Sigmoid colon (tissue), 7 donors: ENCODE results near the gene PCDHGB5. TPM values are rescaled to one million over a fixed set of nuclear protein-coding genes. Genes with fewer than 3 reads are reported as not detected.
"Not testable (repeated sequence)": the region's sequence is repeated elsewhere in the genome, so short reads cannot be mapped to it uniquely, and the experiment has no call there.

ENCODE experiments used
- DNase-seq: peaks from one replicate; pipeline ENCODE4 v3.0.0-alpha.2; 2019
- H3K27ac ChIP-seq, 4 donors: fragments of 200-600 bp; sonication (generic); one replicate each; pipeline ENCODE4 v1.5.1; 2016 to 2019; ENCODE audit warnings: mild to moderate bottlenecking in 1 of 4
- H3K27me3 ChIP-seq, 3 donors: fragments of 200-600 bp; sonication (generic); one replicate each; pipeline ENCODE4 v1.5.1; 2019; ENCODE audit warnings: mild to moderate bottlenecking in 1 of 3
- H3K36me3 ChIP-seq, 4 donors: fragments of 200-600 bp; sonication (generic); one replicate each; pipeline ENCODE4 v1.5.1; 2016 to 2019
- H3K4me1 ChIP-seq, 4 donors: fragments of 200-600 bp; sonication (generic); one replicate each; pipeline ENCODE4 v1.5.1; 2017 to 2019
- H3K4me3 ChIP-seq, 4 donors: fragments of 200-600 bp; sonication (generic); one replicate each; pipeline ENCODE4 v1.5.1; 2017 to 2019; ENCODE audit warnings: mild to moderate bottlenecking in 2 of 4, moderate library complexity in 1 of 4
- H3K9me3 ChIP-seq, 4 donors: fragments of 200-600 bp in 3 of 4; sonication (generic) in 3 of 4; one replicate each; pipeline versions ENCODE4 v1.5.1 to v1.6.1; 2013 to 2019
- EP300 ChIP-seq, 4 donors: sonication (generic); formaldehyde crosslinking; IDR thresholded peaks; one replicate each; pipeline ENCODE4 v1.6.1; 2017; ENCODE audit warnings: antibody characterized with exemption in 4 of 4
- POLR2A ChIP-seq, 2 donors: fragments of 450-650 bp; IDR thresholded peaks; one replicate each; pipeline ENCODE4 v1.6.1; 2016; ENCODE audit warnings: antibody characterized with exemption in 2 of 2, mild to moderate bottlenecking in 2 of 2, moderate library complexity in 2 of 2
- POLR2AphosphoS5 ChIP-seq, 4 donors: sonication (generic); formaldehyde crosslinking; IDR thresholded peaks; one replicate each; pipeline ENCODE4 v1.6.1; 2017; ENCODE audit warnings: antibody characterized with exemption in 4 of 4
- WGBS, 2 donors: extraction: QIAGEN DNeasy Blood & Tissue Kit; methylation state at CpG; one replicate each; pipeline ENCODE4 v1.1.7; 2013; 5-methylcytosine and 5-hydroxymethylcytosine counted together
- intact Hi-C: fragments of 100-400 bp; cut with DNase I; formaldehyde crosslinking; loops from one replicate; pipeline ENCODE4 v1.15.1; 2023
- polyA plus RNA-seq, 3 donors: library from polyadenylated mRNA; stranded (reverse); fragments of 200-250 nt; gene quantifications; one replicate each; pipeline ENCODE4 v1.2.3, GENCODE V29; 2013
- total RNA-seq, 4 donors: library from RNA; depleted of rRNA; stranded (reverse); fragments of >200 nt; gene quantifications; one replicate each; pipeline ENCODE4 v1.1.0, GENCODE V29; 2016
- TF ChIP-seq, protein P1 (sequence below), 4 experiments: fragments of 450-650 bp in 3 of 4; fragments of 200-600 bp in 1 of 4; IDR thresholded peaks; one replicate each; pipeline ENCODE4 v1.5.1; 2016 to 2019; ENCODE audit warnings: antibody characterized with exemption in 4 of 4, mild to moderate bottlenecking in 3 of 4, moderate library complexity in 2 of 4
- donor health status: healthy with polysubstance abuse.
- donor health status: Bipolar disorder and iron deficiency.
- donor health status: healthy.

The PCDHGB5 gene
- total and polyA plus RNA-seq, 7 donors: 0.23 to 16.6 (median 10.2) TPM; not detected in 1

DNA sequence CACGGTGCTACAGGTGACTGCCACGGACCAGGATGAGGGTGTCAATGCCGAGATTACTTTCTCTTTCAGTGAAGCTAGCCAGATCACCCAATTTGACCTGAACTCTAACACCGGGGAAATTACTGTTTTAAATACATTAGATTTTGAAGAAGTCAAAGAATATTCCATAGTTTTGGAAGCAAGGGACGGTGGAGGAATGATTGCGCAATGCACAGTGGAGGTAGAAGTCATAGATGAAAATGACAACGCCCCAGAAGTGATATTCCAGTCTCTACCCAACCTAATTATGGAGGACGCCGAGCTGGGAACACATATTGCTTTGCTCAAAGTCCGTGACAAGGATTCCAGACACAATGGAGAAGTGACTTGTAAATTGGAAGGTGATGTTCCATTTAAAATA is 9.1 kb upstream of the PCDHGB5 start:
- no peak for TF ChIP-seq POLR2AphosphoS5 (IDR thresholded peaks at IDR 0.05)
- no peak for TF ChIP-seq POLR2A (IDR thresholded peaks at IDR 0.05)
- TF ChIP-seq, protein P1, sequence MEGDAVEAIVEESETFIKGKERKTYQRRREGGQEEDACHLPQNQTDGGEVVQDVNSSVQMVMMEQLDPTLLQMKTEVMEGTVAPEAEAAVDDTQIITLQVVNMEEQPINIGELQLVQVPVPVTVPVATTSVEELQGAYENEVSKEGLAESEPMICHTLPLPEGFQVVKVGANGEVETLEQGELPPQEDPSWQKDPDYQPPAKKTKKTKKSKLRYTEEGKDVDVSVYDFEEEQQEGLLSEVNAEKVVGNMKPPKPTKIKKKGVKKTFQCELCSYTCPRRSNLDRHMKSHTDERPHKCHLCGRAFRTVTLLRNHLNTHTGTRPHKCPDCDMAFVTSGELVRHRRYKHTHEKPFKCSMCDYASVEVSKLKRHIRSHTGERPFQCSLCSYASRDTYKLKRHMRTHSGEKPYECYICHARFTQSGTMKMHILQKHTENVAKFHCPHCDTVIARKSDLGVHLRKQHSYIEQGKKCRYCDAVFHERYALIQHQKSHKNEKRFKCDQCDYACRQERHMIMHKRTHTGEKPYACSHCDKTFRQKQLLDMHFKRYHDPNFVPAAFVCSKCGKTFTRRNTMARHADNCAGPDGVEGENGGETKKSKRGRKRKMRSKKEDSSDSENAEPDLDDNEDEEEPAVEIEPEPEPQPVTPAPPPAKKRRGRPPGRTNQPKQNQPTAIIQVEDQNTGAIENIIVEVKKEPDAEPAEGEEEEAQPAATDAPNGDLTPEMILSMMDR (IDR thresholded peaks at IDR 0.05): no peak
- no peak for TF ChIP-seq EP300 (IDR thresholded peaks at IDR 0.05)
- no peak for DNase-seq
- intact Hi-C loops: no loop called here
- H3K27me3 ChIP-seq: peaks cover 0 to 12% (median 0%) of the 10 kb centered on the region in 3 donors
- H3K9me3 ChIP-seq: peaks cover 40 to 95% (median 73%) of the 10 kb centered on the region in 4 donors
- no peaks in the 10 kb centered on the region for H3K4me1 ChIP-seq
- WGBS, 2 donors: 51 to 64% methylated on average over 10 of the region's 10 CpGs
- H3K36me3 ChIP-seq: peaks cover 0 to 6% (median 0%) of the 10 kb centered on the region in 4 donors
- no peak overlapping the region for H3K4me3 ChIP-seq
- no peak overlapping the region for H3K27ac ChIP-seq

DNA sequence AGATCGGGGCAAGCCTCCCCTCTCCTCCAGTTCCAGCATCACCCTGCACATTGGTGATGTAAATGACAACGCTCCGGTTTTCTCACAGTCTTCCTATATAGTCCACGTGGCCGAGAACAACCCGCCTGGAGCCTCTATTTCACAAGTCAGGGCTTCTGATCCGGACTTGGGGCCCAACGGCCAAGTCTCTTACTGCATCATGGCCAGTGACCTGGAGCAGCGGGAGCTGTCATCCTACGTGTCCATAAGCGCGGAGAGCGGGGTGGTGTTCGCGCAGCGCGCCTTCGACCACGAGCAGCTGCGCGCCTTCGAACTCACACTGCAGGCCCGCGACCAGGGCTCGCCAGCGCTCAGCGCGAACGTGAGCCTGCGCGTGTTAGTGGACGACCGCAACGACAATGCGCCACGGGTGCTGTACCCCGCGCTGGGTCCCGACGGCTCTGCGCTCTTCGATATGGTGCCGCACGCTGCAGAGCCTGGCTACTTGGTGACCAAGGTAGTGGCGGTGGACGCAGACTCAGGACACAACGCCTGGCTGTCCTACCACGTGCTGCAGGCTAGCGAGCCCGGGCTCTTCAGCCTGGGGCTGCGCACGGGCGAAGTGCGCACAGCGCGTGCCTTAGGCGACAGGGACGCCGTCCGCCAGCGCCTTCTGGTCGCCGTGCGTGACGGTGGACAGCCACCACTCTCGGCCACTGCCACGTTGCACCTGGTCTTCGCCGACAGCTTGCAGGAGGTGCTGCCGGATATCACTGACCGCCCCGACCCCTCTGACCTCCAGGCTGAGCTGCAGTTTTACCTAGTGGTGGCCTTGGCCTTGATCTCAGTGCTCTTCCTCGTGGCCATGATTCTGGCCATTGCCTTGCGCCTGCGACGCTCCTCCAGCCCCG is 8.3 kb upstream of the PCDHGB5 start:
- H3K4me3 ChIP-seq: no peak overlapping the region

DNA sequence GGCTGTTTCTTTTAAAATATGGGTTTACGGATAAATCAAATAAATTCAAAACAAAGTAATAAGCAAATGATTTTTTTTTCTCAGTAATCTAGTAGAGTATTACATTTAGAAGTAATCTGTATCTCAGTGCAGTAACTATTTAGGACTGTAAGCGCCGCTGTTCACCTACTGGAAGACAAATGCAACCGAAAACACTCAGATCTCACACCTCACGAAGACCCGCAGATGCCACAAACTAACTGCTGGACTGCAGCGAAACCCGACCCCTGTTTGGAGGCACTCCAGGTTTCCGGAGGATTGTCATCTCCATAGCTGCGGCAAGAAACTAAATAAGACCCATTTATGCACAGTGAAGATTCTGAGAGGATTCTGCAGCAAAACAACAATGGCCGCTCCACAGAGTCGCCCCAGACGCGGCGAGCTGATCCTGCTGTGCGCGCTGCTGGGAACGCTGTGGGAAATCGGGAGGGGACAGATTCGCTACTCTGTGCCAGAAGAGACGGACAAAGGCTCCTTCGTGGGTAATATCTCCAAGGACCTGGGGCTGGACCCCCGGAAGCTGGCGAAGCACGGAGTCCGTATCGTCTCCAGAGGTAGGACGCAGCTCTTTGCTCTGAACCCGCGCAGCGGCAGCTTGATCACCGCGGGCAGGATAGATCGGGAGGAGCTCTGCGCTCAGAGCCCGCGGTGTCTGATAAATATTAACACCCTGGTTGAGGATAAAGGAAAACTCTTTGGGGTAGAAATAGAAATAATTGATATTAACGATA is 5.1 kb upstream of the PCDHGB5 start, which contains the start of gene PCDHGA8:
TSS of gene PCDHGA8 (plus strand) at position 205 of the 770 bp plus-strand sequence. CDS start at position 386, 181 bp downstream.
- TF ChIP-seq POLR2AphosphoS5 (IDR thresholded peaks at IDR 0.05) (no peak), EP300 (IDR thresholded peaks at IDR 0.05) (no peak), POLR2A (IDR thresholded peaks at IDR 0.05) (no peak)
- TF ChIP-seq, protein P1 (IDR thresholded peaks at IDR 0.05): no peak
- no peaks in the 10 kb centered on the region for H3K4me1 ChIP-seq
- peaks cover 0 to 17% (median 0%) of the 10 kb centered on the region in 3 donors for H3K27me3 ChIP-seq
- H3K4me3 ChIP-seq: no peak within 1 kb of the TSS
- intact Hi-C loops: no loop called here
- peaks cover 36 to 91% (median 64%) of the 10 kb centered on the region in 4 donors for H3K9me3 ChIP-seq
- H3K36me3 ChIP-seq: no peaks in the 10 kb centered on the region
- H3K27ac ChIP-seq: no peak within 1 kb of the TSS
- 34 to 60% methylated on average over 38 of the region's 38 CpGs for WGBS, 2 donors
- no peak for DNase-seq

More for the DNA sequence above, 8.3 kb upstream of the PCDHGB5 start:
- DNase-seq: no peak
- Histone ChIP-seq H3K9me3 (peaks cover 37 to 95% (median 72%) of the 10 kb centered on the region in 4 donors), H3K4me1 (no peaks in the 10 kb centered on the region), H3K27ac (no peak overlapping the region), H3K36me3 (peaks cover 0 to 6% (median 0%) of the 10 kb centered on the region in 4 donors), H3K27me3 (peaks cover 0 to 17% (median 0%) of the 10 kb centered on the region in 3 donors)
- TF ChIP-seq EP300 (IDR thresholded peaks at IDR 0.05): no peak
- TF ChIP-seq, protein P1 (IDR thresholded peaks at IDR 0.05): no peak
- TF ChIP-seq POLR2A (IDR thresholded peaks at IDR 0.05): no peak
- TF ChIP-seq POLR2AphosphoS5 (IDR thresholded peaks at IDR 0.05): no peak
- WGBS, 2 donors: 45 to 73% methylated on average over 77 of the region's 77 CpGs
- intact Hi-C loops: no loop called here

DNA sequence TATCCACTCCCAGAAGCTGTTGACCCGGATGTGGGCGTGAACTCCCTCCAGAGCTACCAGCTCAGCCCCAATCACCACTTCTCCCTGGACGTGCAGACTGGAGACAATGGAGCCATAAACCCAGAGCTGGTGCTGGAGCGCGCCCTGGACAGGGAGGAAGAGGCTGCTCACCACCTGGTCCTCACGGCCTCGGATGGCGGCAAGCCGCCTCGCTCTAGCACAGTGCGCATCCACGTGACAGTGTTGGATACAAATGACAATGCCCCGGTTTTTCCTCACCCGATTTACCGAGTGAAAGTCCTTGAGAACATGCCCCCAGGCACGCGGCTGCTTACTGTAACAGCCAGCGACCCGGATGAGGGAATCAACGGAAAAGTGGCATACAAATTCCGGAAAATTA is 4.5 kb upstream of the PCDHGB5 start:
- H3K4me1 ChIP-seq: no peaks in the 10 kb centered on the region
- no peak for DNase-seq
- H3K36me3 ChIP-seq: no peaks in the 10 kb centered on the region
- intact Hi-C loops: no loop called here
- H3K27ac ChIP-seq: no peak overlapping the region
- no peak overlapping the region for H3K4me3 ChIP-seq
- H3K27me3 ChIP-seq: peaks cover 0 to 17% (median 0%) of the 10 kb centered on the region in 3 donors
- peaks cover 37 to 92% (median 64%) of the 10 kb centered on the region in 4 donors for H3K9me3 ChIP-seq
- 41 to 61% methylated on average over 21 of the region's 21 CpGs for WGBS, 2 donors
- TF ChIP-seq, protein P1 (IDR thresholded peaks at IDR 0.05): no peak
- TF ChIP-seq POLR2AphosphoS5 (IDR thresholded peaks at IDR 0.05) (no peak), POLR2A (IDR thresholded peaks at IDR 0.05) (no peak), EP300 (IDR thresholded peaks at IDR 0.05) (no peak)

DNA sequence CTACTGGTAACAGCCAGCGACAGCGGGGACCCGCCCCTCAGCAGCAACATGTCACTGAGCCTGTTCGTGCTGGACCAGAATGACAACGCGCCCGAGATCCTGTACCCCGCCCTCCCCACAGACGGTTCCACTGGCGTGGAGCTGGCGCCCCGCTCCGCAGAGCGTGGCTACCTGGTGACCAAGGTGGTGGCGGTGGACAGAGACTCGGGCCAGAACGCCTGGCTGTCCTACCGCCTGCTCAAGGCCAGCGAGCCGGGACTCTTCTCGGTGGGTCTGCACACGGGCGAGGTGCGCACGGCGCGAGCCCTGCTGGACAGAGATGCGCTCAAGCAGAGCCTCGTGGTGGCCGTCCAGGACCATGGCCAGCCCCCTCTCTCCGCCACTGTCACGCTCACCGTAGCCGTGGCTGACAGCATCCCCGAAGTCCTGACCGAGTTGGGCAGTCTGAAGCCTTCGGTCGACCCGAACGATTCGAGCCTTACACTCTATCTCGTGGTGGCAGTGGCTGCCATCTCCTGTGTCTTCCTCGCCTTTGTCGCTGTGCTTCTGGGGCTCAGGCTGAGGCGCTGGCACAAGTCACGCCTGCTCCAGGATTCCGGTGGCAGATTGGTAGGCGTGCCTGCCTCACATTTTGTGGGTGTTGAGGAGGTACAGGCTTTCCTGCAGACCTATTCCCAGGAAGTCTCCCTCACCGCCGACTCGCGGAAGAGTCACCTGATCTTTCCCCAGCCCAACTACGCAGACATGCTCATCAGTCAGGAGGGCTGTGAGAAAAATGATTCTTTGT is 3.2 kb upstream of the PCDHGB5 start:
- DNase-seq, H3K27ac ChIP-seq, H3K4me3 ChIP-seq, H3K36me3 ChIP-seq, H3K4me1 ChIP-seq, intact Hi-C loops: not testable (repeated sequence)
- 43 to 66% methylated on average over 46 of the region's 53 CpGs for WGBS, 2 donors
- Histone ChIP-seq H3K27me3 (peaks cover 0 to 17% (median 0%) of the 10 kb centered on the region in 3 donors), H3K9me3 (peaks cover 33 to 90% (median 62%) of the 10 kb centered on the region in 4 donors)
